Lower leg skin (tissue), 4 donors: ENCODE measurements around the gene FBXL22. TPM values are rescaled to one million over a fixed set of nuclear protein-coding genes. Genes with fewer than 3 reads are reported as not detected.

ENCODE experiments used
- DNase-seq, 2 donors: peaks; one replicate each; pipeline ENCODE4 v3.0.0-alpha.2; 2019; ENCODE audit warnings: low spot score in 2 of 2
- H3K4me3 ChIP-seq: fragments of 200-600 bp; sonication (generic); 2 replicates; pipeline ENCODE4 v1.5.1; 2017; ENCODE audit warnings: mild to moderate bottlenecking, low read depth; ENCODE audit not compliant: poor library complexity, severe bottlenecking
- CTCF ChIP-seq, 3 donors: fragments of 450-650 bp; IDR thresholded peaks; one replicate each; pipeline ENCODE4 v1.5.1; 2016; ENCODE audit warnings: antibody characterized with exemption in 3 of 3, mild to moderate bottlenecking in 3 of 3, moderate library complexity in 2 of 3
- POLR2A ChIP-seq, 2 donors: fragments of 450-650 bp; IDR thresholded peaks; one replicate each; pipeline ENCODE4 v1.6.1; 2016 to 2017; ENCODE audit warnings: antibody characterized with exemption in 2 of 2, mild to moderate bottlenecking in 1 of 2, moderate library complexity in 1 of 2
- WGBS, 2 donors: methylation state at CpG; one replicate each; pipeline ENCODE4 v1.1.5; 2018; 5-methylcytosine and 5-hydroxymethylcytosine counted together
- intact Hi-C: fragments of 100-400 bp; cut with DNase I; formaldehyde crosslinking; loops from one replicate; pipeline ENCODE4 v1.15.0; 2023; ENCODE audit warnings: low total_unique reads
- total RNA-seq, 4 donors: library from RNA; depleted of rRNA; stranded (reverse); fragments of >200 nt; gene quantifications; one replicate each; pipeline ENCODE4 v1.1.0, GENCODE V29; 2016

FBXL22 gene
- total RNA-seq, 4 donors from 2014 or later: 0.25 to 4.2 (median 1.2) TPM; not detected in 1

- TF ChIP-seq CTCF (IDR thresholded peaks at IDR 0.05) (no peak), POLR2A (IDR thresholded peaks at IDR 0.05) (no peak)
- no peak for DNase-seq
- intact Hi-C loops: no loop called here
- WGBS, 2 donors: 97 to 98% methylated on average over 9 of the region's 9 CpGs
- no peak overlapping the region for H3K4me3 ChIP-seq
Measured at GRCh38 chr15:63636518-63637061, 39.4 kb downstream of the FBXL22 start.

- no peak overlapping the region for H3K4me3 ChIP-seq
- DNase-seq: no peak
- intact Hi-C loops: no loop called here
- TF ChIP-seq POLR2A (IDR thresholded peaks at IDR 0.05) (no peak), CTCF (IDR thresholded peaks at IDR 0.05) (no peak)
- WGBS, 2 donors: 96 to 98% methylated on average over 1 of the region's 1 CpG
Measured at GRCh38 chr15:63638839-63639238, 41.7 kb downstream of the FBXL22 start.

- no peak for DNase-seq
- H3K4me3 ChIP-seq: no peak overlapping the region
- TF ChIP-seq POLR2A (IDR thresholded peaks at IDR 0.05) (no peak), CTCF (IDR thresholded peaks at IDR 0.05) (no peak)
- intact Hi-C loops: no loop called here
- WGBS, 2 donors: 96 to 99% methylated on average over 3 of the region's 3 CpGs
Measured at GRCh38 chr15:63640146-63640545, 43.0 kb downstream of the FBXL22 start.

Other genes with a start within 250 kb of the FBXL22 start
- gene CA12, start 215.5 kb upstream of the FBXL22 start, total RNA-seq: 100 to 1,000 TPM; 144 to 253 (median 213) TPM
- 10 to 100 TPM; 43.9 to 66.5 (median 55.0) TPM for gene USP3, start 92.8 kb upstream of the FBXL22 start, total RNA-seq
- gene HERC1, start 236.6 kb downstream of the FBXL22 start, total RNA-seq: 100 to 1,000 TPM in 1 of 4 donors, 10 to 100 TPM in 3; 45.5 to 103 (median 88.9) TPM